HCT116 (cell line): ENCODE data around the gene PTTG2. TPM values are rescaled to one million over a fixed set of nuclear protein-coding genes. Genes with fewer than 3 reads are reported as not detected.

Experiments
- ATAC-seq: fragments of 200-7000 bp; cut with Tn5 transposase; 2 replicates; pipeline ENCODE4 v1.9.1; 2020; ENCODE audit warnings: mild to moderate bottlenecking, moderate library complexity
- BruUV-seq: library from RNA; stranded (reverse); fragments of 400-500 nt; replicated peaks from 2 replicates; lab custom pipeline; 2021; lab: Mats Ljungman, UMichigan
- CTCF ChIA-PET: fragments of 300-600 bp; sonication (Branson Sonifier 250); formaldehyde crosslinking; loops from one replicate; lab custom pipeline; 2021; ENCODE audit warnings: antibody characterized with exemption; lab: Charles Lee
- POLR2A ChIA-PET: fragments of 300-600, 350-600 bp; sonication (Branson Sonifier 250); formaldehyde crosslinking; loops from one replicate; lab custom pipeline; 2021; ENCODE audit warnings: antibody characterized with exemption; lab: Charles Lee
- RAD21 ChIA-PET, 2 experiments: fragments of 300-600 bp; sonication (Branson Sonifier 250); formaldehyde crosslinking; loops; one replicate each; lab custom pipeline; 2023; ENCODE audit warnings: low total read pairs in 2 of 2; ENCODE audit not compliant: uncharacterized antibody in 2 of 2, unreplicated experiment in 2 of 2, low non-redundant PET in 1 of 2; lab: Charles Lee
- DNase-seq: peaks from one replicate; pipeline ENCODE4 v3.0.0-alpha.2; 2010; ENCODE audit warnings: low read depth, low spot score
- H2AFZ ChIP-seq: fragments of 200-600 bp; shearing (Covaris generic), sonication (generic); 2 replicates; pipeline ENCODE4 v1.6.1; 2017; ENCODE audit warnings: low read depth, mixed run types, mixed read lengths, antibody characterized with exemption, low read length; ENCODE audit not compliant: poor library complexity, severe bottlenecking
- H3K27ac ChIP-seq: 2 replicates; pipeline ENCODE4 v1.5.1; 2012; ENCODE audit warnings: low read depth, low read length
- H3K27me3 ChIP-seq: fragments of 200-600 bp; sonication (generic); 2 replicates; pipeline ENCODE4 v1.6.1; 2016; ENCODE audit warnings: mixed run types, low read length, mixed read lengths; ENCODE audit not compliant: insufficient read depth
- H3K36me3 ChIP-seq, 2 experiments: fragments of 200-500 bp in 1 of 2; fragments of 200-600 bp in 1 of 2; sonication (Bioruptor generic) in 1 of 2; sonication (generic) in 1 of 2; 2 replicates each; pipeline versions ENCODE4 v1.5.1 to v1.6.1; 2014 to 2016; ENCODE audit warnings: low read length in 2 of 2, inconsistent platforms in 1 of 2, mixed read lengths in 1 of 2, mixed run types in 1 of 2; ENCODE audit not compliant: insufficient read depth in 2 of 2, control insufficient read depth in 1 of 2
- H3K4me1 ChIP-seq, 2 experiments: fragments of 200-600 bp in 1 of 2; sonication (generic) in 1 of 2; 2 replicates each; pipeline versions ENCODE4 v1.5.1 to v1.6.1; 2012 to 2017; ENCODE audit warnings: low read length in 2 of 2, inconsistent platforms in 1 of 2, mild to moderate bottlenecking in 1 of 2, mixed read lengths in 1 of 2, mixed run types in 1 of 2, moderate library complexity in 1 of 2; ENCODE audit not compliant: insufficient read depth in 2 of 2, control insufficient read depth in 1 of 2
- H3K4me2 ChIP-seq: fragments of 200-600 bp; sonication (generic); 2 replicates; pipeline ENCODE4 v1.6.1; 2017; ENCODE audit warnings: mixed run types, low read length, mixed read lengths
- H3K4me3 ChIP-seq, 2 experiments: fragments of 200-600 bp in 1 of 2; sonication (generic) in 1 of 2; replicated peaks in 1 of 2; 2 replicates each; pipeline ENCODE4 v1.5.1; 2011 to 2016; ENCODE audit warnings: low read length in 2 of 2, control low read depth in 1 of 2, low read depth in 1 of 2, mild to moderate bottlenecking in 1 of 2, mixed read lengths in 1 of 2, mixed run types in 1 of 2
- H3K79me2 ChIP-seq: fragments of 200-600 bp; sonication (generic); 2 replicates; pipeline ENCODE4 v1.6.1; 2017; ENCODE audit warnings: mild to moderate bottlenecking, mixed run types, low read length, moderate library complexity, mixed read lengths; ENCODE audit not compliant: insufficient read depth
- H3K9ac ChIP-seq: fragments of 200-600 bp; sonication (generic); 2 replicates; pipeline ENCODE4 v1.6.1; 2016; ENCODE audit warnings: low read length, mixed read lengths
- H3K9me2 ChIP-seq: fragments of 200-600 bp; sonication (generic), shearing (Covaris generic); 2 replicates; pipeline ENCODE4 v1.6.1; 2017; ENCODE audit warnings: mixed run types, mild to moderate bottlenecking, moderate library complexity; ENCODE audit not compliant: insufficient read depth
- H3K9me3 ChIP-seq, 2 experiments: fragments of 200-500 bp in 1 of 2; fragments of 200-600 bp in 1 of 2; sonication (Bioruptor generic) in 1 of 2; sonication (generic) in 1 of 2; 2 replicates each; pipeline ENCODE4 v1.6.1; 2014 to 2017; ENCODE audit warnings: low read length in 2 of 2, mixed read lengths in 2 of 2, inconsistent platforms in 1 of 2, low read depth in 1 of 2, mild to moderate bottlenecking in 1 of 2, mixed run types in 1 of 2, moderate library complexity in 1 of 2; ENCODE audit not compliant: control insufficient read depth in 1 of 2, insufficient read depth in 1 of 2
- H4K20me1 ChIP-seq: fragments of 200-600 bp; sonication (generic), shearing (Covaris generic); 2 replicates; pipeline ENCODE4 v1.6.1; 2017; ENCODE audit warnings: mixed run types, mild to moderate bottlenecking, moderate library complexity; ENCODE audit not compliant: insufficient read depth
- ATF3 ChIP-seq: IDR thresholded peaks from 2 replicates; pipeline ENCODE4 v1.6.1; 2012
- CBX3 ChIP-seq: IDR thresholded peaks from 2 replicates; pipeline ENCODE4 v1.6.1; 2012; ENCODE audit warnings: low read depth
- CEBPB ChIP-seq: IDR thresholded peaks from 2 replicates; pipeline ENCODE4 v1.6.1; 2012; ENCODE audit warnings: low read depth
- EGR1 ChIP-seq: IDR thresholded peaks from 2 replicates; pipeline ENCODE4 v1.6.1; 2012; ENCODE audit warnings: low read depth
- ELF1 ChIP-seq: IDR thresholded peaks from 2 replicates; pipeline ENCODE4 v1.6.1; 2012; ENCODE audit warnings: low read depth, borderline replicate concordance
- JUND ChIP-seq: IDR thresholded peaks from 2 replicates; pipeline ENCODE4 v1.6.1; 2012
- POLR2AphosphoS5 ChIP-seq: IDR thresholded peaks from 2 replicates; pipeline ENCODE4 v1.6.1; 2011; ENCODE audit warnings: mild to moderate bottlenecking, low read depth, low read length, moderate library complexity
- REST ChIP-seq: IDR thresholded peaks from 2 replicates; pipeline ENCODE4 v1.6.1; 2012; ENCODE audit warnings: low read depth
- SP1 ChIP-seq: IDR thresholded peaks from 2 replicates; pipeline ENCODE4 v1.6.1; 2012; ENCODE audit warnings: low read depth
- ZFX ChIP-seq: fragments of 450-650 bp; IDR thresholded peaks from 2 replicates; pipeline ENCODE4 v1.6.1; 2017
- ZNF274 ChIP-seq: fragments of 200-500 bp; sonication (Bioruptor generic); IDR thresholded peaks from 2 replicates; pipeline ENCODE4 v1.6.1; 2014; ENCODE audit warnings: mild to moderate bottlenecking, low read depth, low read length, inconsistent platforms
- intact Hi-C: fragments of 100-400 bp; cut with micrococcal nuclease; formaldehyde crosslinking; loops from 2 replicates; pipeline ENCODE4 v1.10.0; 2022
- total RNA-seq: library from RNA; stranded (reverse); gene quantifications from one replicate; pipeline ENCODE4 v1.2.1, GENCODE V29; 2021; ENCODE audit not compliant: unreplicated experiment

The PTTG2 gene
- total RNA-seq, 1 experiment from 2014 or later: not detected

GRCh38 chr4:37967736-37968135 is 7.5 kb downstream of the PTTG2 start:
- Histone ChIP-seq H3K27ac (no peak overlapping the region), H4K20me1 (no peaks in the 10 kb centered on the region), H3K36me3 (no peaks in the 10 kb centered on the region), H3K4me3 (no peak overlapping the region), H3K27me3 (no peaks in the 10 kb centered on the region), H3K9ac (no peak overlapping the region), H2AFZ (no peak overlapping the region), H3K9me2 (no peaks in the 10 kb centered on the region), H3K4me2 (no peak overlapping the region), H3K4me1 (peaks cover 4 to 19% of the 10 kb centered on the region in 2 experiments), H3K9me3 (no peaks in the 10 kb centered on the region), H3K79me2 (no peaks in the 10 kb centered on the region)
- BruUV-seq: no TSS peak
- DNase-seq (no peak), ATAC-seq (no peak)
- ChIA-PET POLR2A (no interaction called here), RAD21 (no interaction called here), CTCF (interaction anchor here (0.6 kb wide), 1 partner anchor 76 kb away, joined by 5 read pairs; no protein-coding TSS in a partner anchor)
- intact Hi-C loops: no loop called here
- TF ChIP-seq ZFX: no peak
- no peak for TF ChIP-seq REST
- no peak for TF ChIP-seq ELF1
- TF ChIP-seq JUND: no peak
- no peak for TF ChIP-seq ZNF274

GRCh38 chr4:37968747-37969146 is 8.5 kb downstream of the PTTG2 start:
- no peaks in the 10 kb centered on the region for H3K36me3 ChIP-seq
- TF ChIP-seq ZFX (no peak), EGR1 (no peak), JUND (no peak), SP1 (no peak), ELF1 (no peak), POLR2AphosphoS5 (no peak), ATF3 (no peak), CBX3 (no peak), CEBPB (no peak)
- H4K20me1 ChIP-seq: no peaks in the 10 kb centered on the region
- no peak for DNase-seq
- no TSS peak for BruUV-seq
- POLR2A ChIA-PET: no interaction called here
- H3K9me3 ChIP-seq: no peaks in the 10 kb centered on the region
- H3K27me3 ChIP-seq: no peaks in the 10 kb centered on the region
- H2AFZ ChIP-seq: no peak overlapping the region
- CTCF ChIA-PET: no interaction called here
- intact Hi-C loops: no loop called here
- H3K79me2 ChIP-seq: no peaks in the 10 kb centered on the region
- H3K9ac ChIP-seq: no peak overlapping the region
- no peaks in the 10 kb centered on the region for H3K9me2 ChIP-seq
- RAD21 ChIA-PET: no interaction called here
- H3K27ac ChIP-seq: no peak overlapping the region
- no peak overlapping the region for H3K4me2 ChIP-seq
- H3K4me3 ChIP-seq: no peak overlapping the region
- H3K4me1 ChIP-seq: peaks cover 4 to 19% of the 10 kb centered on the region in 2 experiments
- ATAC-seq: no peak
